HepG2 (cell line): Measurements from ENCODE around the gene CHL1. TPM values are rescaled to one million over a fixed set of nuclear protein-coding genes. Genes with fewer than 3 reads are reported as not detected.

Experiments
- MAFF ChIP-seq: IDR thresholded peaks from 2 replicates; pipeline ENCODE4 v1.6.1; 2011; ENCODE audit warnings: low read depth, low read length, improper control_type of control experiment
- MLXIP ChIP-seq: sonication (generic); formaldehyde crosslinking; IDR thresholded peaks from 2 replicates; pipeline ENCODE4 v1.9.0; 2021; ENCODE audit warnings: missing genetic modification reagents, borderline replicate concordance
- RAD21 ChIP-seq: fragments of 450-650 bp; formaldehyde crosslinking; IDR thresholded peaks from 2 replicates; pipeline ENCODE4 v1.5.0; 2020; ENCODE audit warnings: mild to moderate bottlenecking
- SMC3 ChIP-seq: IDR thresholded peaks from 2 replicates; pipeline ENCODE4 v1.6.1; 2011; ENCODE audit warnings: low read length, improper control_type of control experiment
- SRSF9 ChIP-seq: fragments of 200-400 bp; formaldehyde crosslinking; IDR thresholded peaks from 2 replicates; pipeline ENCODE4 v1.6.1; 2018; ENCODE audit warnings: borderline replicate concordance, mild to moderate bottlenecking, low read depth, low read length; ENCODE audit not compliant: insufficient read depth, poor library complexity, severe bottlenecking
- TBX3 ChIP-seq: fragments of 450-650 bp; IDR thresholded peaks from 2 replicates; pipeline ENCODE4 v1.6.1; 2017; ENCODE audit warnings: antibody characterized with exemption, mild to moderate bottlenecking, inconsistent platforms, borderline replicate concordance
- THAP9 ChIP-seq: sonication (generic); formaldehyde crosslinking; IDR thresholded peaks from 2 replicates; pipeline ENCODE4; 2020; ENCODE audit warnings: missing genetic modification reagents, mild to moderate bottlenecking, borderline replicate concordance
- ZFP91 ChIP-seq: sonication (generic); formaldehyde crosslinking; IDR thresholded peaks from 2 replicates; pipeline ENCODE4 v1.9.0; 2022; ENCODE audit warnings: missing genetic modification reagents, mild to moderate bottlenecking, borderline replicate concordance
- ZNF382 ChIP-seq: sonication (generic); formaldehyde crosslinking; IDR thresholded peaks from 2 replicates; pipeline ENCODE4 v1.5.0; 2020; ENCODE audit warnings: missing genetic modification reagents, mild to moderate bottlenecking, borderline replicate concordance
- ZNF883 ChIP-seq: sonication (generic); formaldehyde crosslinking; IDR thresholded peaks from 2 replicates; pipeline ENCODE4 v1.5.1; 2020; ENCODE audit warnings: mild to moderate bottlenecking, missing genetic modification reagents; ENCODE audit errors: not compliant biosample characterization
- polyA plus RNA-seq, 8 experiments: library from polyadenylated mRNA; depleted of rRNA in 3 of 8; stranded (reverse) in 7 of 8; unstranded in 1 of 8; fragments of >200 nt; fragmentation: Illumina TruSeq in 4 of 8; extraction: Trizol in 4 of 8; gene quantifications; 2 replicates each; pipeline versions ENCODE4 v1.2.1 to v1.2.3, GENCODE V29; 2011 to 2016; ENCODE audit warnings: low read depth in 4 of 8, missing spikeins in 1 of 8, mixed read lengths in 1 of 8; ENCODE audit not compliant: insufficient read depth in 1 of 8
- total RNA-seq, 5 experiments: library from RNA; depleted of rRNA; stranded (reverse); fragments of >200 nt; fragmentation: Illumina TruSeq; extraction: Trizol; gene quantifications; 2 replicates each; pipeline ENCODE4 v1.2.3, GENCODE V29; 2016; ENCODE audit warnings: low read depth in 1 of 5

CHL1 gene
- total and polyA plus RNA-seq, 2 of the 13 experiments (the other 11 are each of a cell fraction or from before 2014, with no cell fraction given) = not detected

GRCh38 chr3:377158-377561 lies 180.6 kb downstream of the CHL1 start (continued):
- no peak for TF ChIP-seq ZFP91
- TF ChIP-seq THAP9 = no peak
- 0 out of 2 replicates have a peak, but pooled peaks have one; percentile 17 for TF ChIP-seq RAD21 (CRISPR knock-in tag)
- TF ChIP-seq SMC3 = peak; percentile 37; the same call in 1 of the 2 replicates
- TF ChIP-seq ZNF382 (CRISPR knock-in tag) = no peak
- no peak for TF ChIP-seq ZNF883 (CRISPR knock-in tag)
- no peak for TF ChIP-seq TBX3
- TF ChIP-seq MLXIP = no peak
- TF ChIP-seq MAFF = no peak
- no peak for TF ChIP-seq SRSF9
- TF ChIP-seq, all 625 proteins: peak for 6
